Measurements from ENCODE around the gene ELN.

Gene ELN

GRCh38 chr7:74115326-74115725, 87.4 kb downstream of the ELN start:
- Histone ChIP-seq H3K4me3 (ENCODE audit: low read depth in 1 of 5, low read length in 5 of 5) (no peak overlapping the region), H3K4me1 (ENCODE audit: control insufficient read depth in 5 of 5, insufficient read depth in 5 of 5, low read length in 5 of 5) (no peaks in the 10 kb centered on the region), H3K27ac (ENCODE audit: low read depth, low read length) (no peak overlapping the region), H3K27me3 (ENCODE audit: control insufficient read depth in 5 of 5, insufficient read depth in 4 of 5, low read length in 5 of 5) (no peaks in the 10 kb centered on the region), H3K9me3 (ENCODE audit: control insufficient read depth in 5 of 5, low read length in 5 of 5) (no peaks in the 10 kb centered on the region), H3K9ac (ENCODE audit: low read length in 5 of 5) (no peak overlapping the region), H3K36me3 (ENCODE audit: control insufficient read depth in 5 of 5, insufficient read depth in 5 of 5, low read length in 5 of 5) (peaks cover 0 to 48% (median 30%) of the 10 kb centered on the region in 5 donors)

- Histone ChIP-seq H3K27me3 (ENCODE audit: control insufficient read depth in 5 of 5, insufficient read depth in 4 of 5, low read length in 5 of 5) (no peaks in the 10 kb centered on the region), H3K4me1 (ENCODE audit: control insufficient read depth in 5 of 5, insufficient read depth in 5 of 5, low read length in 5 of 5) (no peaks in the 10 kb centered on the region), H3K9me3 (ENCODE audit: control insufficient read depth in 5 of 5, low read length in 5 of 5) (no peaks in the 10 kb centered on the region), H3K36me3 (ENCODE audit: control insufficient read depth in 5 of 5, insufficient read depth in 5 of 5, low read length in 5 of 5) (peaks cover 0 to 55% (median 37%) of the 10 kb centered on the region in 5 donors), H3K27ac (ENCODE audit: low read depth, low read length) (no peak overlapping the region), H3K4me3 (ENCODE audit: low read depth in 1 of 5, low read length in 5 of 5) (no peak overlapping the region), H3K9ac (ENCODE audit: low read length in 5 of 5) (no peak overlapping the region)
These were observed 88.4 kb downstream of the ELN start for GRCh38 chr7:74116356-74116755.
